ENCODE data around the gene EXOC6B.

DNA sequence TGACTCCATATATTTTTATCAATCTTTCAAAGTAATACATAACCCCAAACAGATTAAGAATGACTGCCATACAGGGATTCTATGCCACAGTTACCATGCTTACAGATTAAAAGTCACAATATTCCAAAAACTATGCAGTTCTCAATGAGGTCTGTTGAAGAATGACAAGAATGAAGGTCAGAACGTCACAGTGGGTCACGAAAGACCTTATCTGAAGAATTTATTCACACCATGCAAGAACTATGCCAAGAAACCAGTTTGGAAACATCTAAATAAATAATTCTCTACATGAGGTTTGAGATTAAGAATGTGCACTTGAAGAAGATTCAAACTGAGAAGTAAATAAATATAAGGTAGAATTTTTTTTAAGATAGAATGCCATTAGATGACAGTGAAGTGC, 253.3 kb downstream of the EXOC6B start:
- TF ChIP-seq, protein P1, sequence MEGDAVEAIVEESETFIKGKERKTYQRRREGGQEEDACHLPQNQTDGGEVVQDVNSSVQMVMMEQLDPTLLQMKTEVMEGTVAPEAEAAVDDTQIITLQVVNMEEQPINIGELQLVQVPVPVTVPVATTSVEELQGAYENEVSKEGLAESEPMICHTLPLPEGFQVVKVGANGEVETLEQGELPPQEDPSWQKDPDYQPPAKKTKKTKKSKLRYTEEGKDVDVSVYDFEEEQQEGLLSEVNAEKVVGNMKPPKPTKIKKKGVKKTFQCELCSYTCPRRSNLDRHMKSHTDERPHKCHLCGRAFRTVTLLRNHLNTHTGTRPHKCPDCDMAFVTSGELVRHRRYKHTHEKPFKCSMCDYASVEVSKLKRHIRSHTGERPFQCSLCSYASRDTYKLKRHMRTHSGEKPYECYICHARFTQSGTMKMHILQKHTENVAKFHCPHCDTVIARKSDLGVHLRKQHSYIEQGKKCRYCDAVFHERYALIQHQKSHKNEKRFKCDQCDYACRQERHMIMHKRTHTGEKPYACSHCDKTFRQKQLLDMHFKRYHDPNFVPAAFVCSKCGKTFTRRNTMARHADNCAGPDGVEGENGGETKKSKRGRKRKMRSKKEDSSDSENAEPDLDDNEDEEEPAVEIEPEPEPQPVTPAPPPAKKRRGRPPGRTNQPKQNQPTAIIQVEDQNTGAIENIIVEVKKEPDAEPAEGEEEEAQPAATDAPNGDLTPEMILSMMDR (IDR thresholded peaks at IDR 0.05): no peak
- no peak for TF ChIP-seq POLR2A (IDR thresholded peaks at IDR 0.05)
